ENCODE data around the gene IL25.
"Not testable (repeated sequence)": the region's sequence is repeated elsewhere in the genome, so short reads cannot be mapped to it uniquely, and the experiment has no call there.

The IL25 gene

GRCh38 chr14:23392613-23393012 lies 20.0 kb downstream of the IL25 start:
- no peak for DNase-seq

- DNase-seq: no peak
Measured at GRCh38 chr14:23396126-23396525, 23.5 kb downstream of the IL25 start.

GRCh38 chr14:23396781-23397407 lies 24.3 kb downstream of the IL25 start:
- DNase-seq: no peak

- no peak for DNase-seq
Measured at GRCh38 chr14:23398348-23398747, 25.7 kb downstream of the IL25 start.

GRCh38 chr14:23399136-23399535 lies 26.5 kb downstream of the IL25 start:
- no peak for DNase-seq

- DNase-seq: no peak
Measured at GRCh38 chr14:23399591-23399990, 27.0 kb downstream of the IL25 start.

- DNase-seq: not testable (repeated sequence)
Measured at GRCh38 chr14:23400496-23401149, 28.0 kb downstream of the IL25 start.

- no peak for DNase-seq
Measured at GRCh38 chr14:23401291-23401690, 28.7 kb downstream of the IL25 start.

- no peak for DNase-seq
Measured at GRCh38 chr14:23402296-23403138, 29.9 kb downstream of the IL25 start.

- DNase-seq: no peak
Measured at GRCh38 chr14:23403139-23403438, 30.5 kb downstream of the IL25 start.

GRCh38 chr14:23403908-23404307 lies 31.3 kb downstream of the IL25 start:
- DNase-seq: no peak

GRCh38 chr14:23404331-23404900 lies 31.8 kb downstream of the IL25 start:
- DNase-seq: no peak

GRCh38 chr14:23405096-23405495 lies 32.5 kb downstream of the IL25 start:
- no peak for DNase-seq

- DNase-seq: no peak
Measured at GRCh38 chr14:23405516-23406025, 33.0 kb downstream of the IL25 start.

- DNase-seq: no peak
Measured at GRCh38 chr14:23406244-23406643, 33.6 kb downstream of the IL25 start.

GRCh38 chr14:23406725-23407355 lies 34.2 kb downstream of the IL25 start:
- DNase-seq: no peak

GRCh38 chr14:23407516-23408306 lies 35.1 kb downstream of the IL25 start, which contains the start of gene MYH6:
Gene MYH6 (minus strand): TSS chr14:23408273. CDS start chr14:23407223, 1,050 bp downstream.
- no peak for DNase-seq

GRCh38 chr14:23408307-23408630 lies 35.7 kb downstream of the IL25 start:
- DNase-seq: no peak

- no peak for DNase-seq
Measured at GRCh38 chr14:23409475-23409874, 36.9 kb downstream of the IL25 start.

GRCh38 chr14:23409966-23410635 lies 37.5 kb downstream of the IL25 start:
- no peak for DNase-seq
